SHP77 treated with DMSO at 0.1 percent for 48 hours (cell line): Measurements from ENCODE around the gene IMPACT.

ENCODE experiments used
- DNase-seq: peaks from one replicate; lab custom pipeline; 2025; lab: John Stamatoyannopoulos, UW

IMPACT gene, protein sequence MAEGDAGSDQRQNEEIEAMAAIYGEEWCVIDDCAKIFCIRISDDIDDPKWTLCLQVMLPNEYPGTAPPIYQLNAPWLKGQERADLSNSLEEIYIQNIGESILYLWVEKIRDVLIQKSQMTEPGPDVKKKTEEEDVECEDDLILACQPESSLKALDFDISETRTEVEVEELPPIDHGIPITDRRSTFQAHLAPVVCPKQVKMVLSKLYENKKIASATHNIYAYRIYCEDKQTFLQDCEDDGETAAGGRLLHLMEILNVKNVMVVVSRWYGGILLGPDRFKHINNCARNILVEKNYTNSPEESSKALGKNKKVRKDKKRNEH

DNA sequence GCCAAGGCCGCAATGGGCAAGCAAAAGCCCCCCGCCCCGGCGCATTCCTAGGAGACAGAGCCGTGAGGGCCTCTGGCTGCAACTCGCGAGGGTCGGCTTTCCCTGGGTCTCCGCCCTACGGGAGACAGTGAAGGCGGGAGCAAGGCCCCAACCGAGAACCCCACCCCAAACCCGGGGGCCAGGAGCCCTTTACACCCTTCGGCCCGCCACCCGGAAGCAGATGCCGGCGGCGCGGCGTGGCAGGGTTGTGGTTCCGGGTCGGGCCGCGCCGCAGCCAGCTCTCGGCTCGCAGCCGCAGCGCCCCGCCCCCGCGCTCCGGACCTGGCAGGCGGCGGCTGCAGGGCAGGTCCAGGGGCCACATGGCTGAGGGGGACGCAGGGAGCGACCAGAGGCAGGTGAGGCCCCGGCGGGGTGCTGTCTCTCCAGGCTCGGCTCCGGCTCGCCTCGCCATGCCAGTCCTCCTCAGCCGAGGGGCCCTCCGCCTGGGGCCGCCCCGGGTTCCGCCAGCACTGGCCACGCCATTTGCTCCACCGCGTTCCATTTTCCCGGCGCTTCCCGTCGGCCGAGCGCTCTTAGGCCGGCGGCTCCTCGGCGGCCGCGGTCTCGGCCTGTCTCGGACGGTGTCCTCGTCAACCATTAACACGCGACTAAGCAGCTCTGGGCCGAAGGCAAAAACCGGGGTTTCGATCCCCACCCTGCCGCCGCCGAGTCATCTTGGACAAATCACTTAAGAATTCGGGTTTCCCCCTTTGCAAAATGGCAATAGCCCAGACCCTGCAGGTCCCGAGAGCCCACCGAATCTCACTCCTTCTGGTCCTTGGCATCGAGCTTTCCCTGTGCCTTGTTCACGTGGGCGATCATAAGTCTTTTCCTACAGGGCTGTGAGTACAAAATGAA, at the start of gene IMPACT:
TSS of gene IMPACT (plus strand) at position 273 of the 897 bp plus-strand sequence. CDS start at position 360, 87 bp downstream.
- DNase-seq, result peak; percentile 87

DNA sequence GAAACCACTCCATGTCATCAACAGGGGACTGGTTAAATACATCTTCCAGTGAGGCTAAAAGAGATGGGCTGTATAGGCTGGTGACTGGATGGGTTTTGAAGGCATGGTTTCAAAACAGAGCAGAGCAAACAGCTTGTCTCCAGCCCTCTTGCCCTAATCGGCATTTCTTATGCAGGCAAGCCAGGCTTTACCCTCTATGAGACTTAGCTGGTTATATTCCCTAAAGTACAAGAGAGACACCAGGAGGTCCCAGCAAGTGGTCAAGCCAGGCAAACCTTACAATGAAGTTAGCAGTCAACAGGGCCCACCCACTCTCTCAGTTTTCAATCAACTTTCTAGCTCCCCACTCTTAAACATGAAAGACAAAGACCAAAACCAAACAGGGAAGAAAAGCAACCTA, 47.9 kb upstream of the IMPACT start:
- no peak for DNase-seq

DNA sequence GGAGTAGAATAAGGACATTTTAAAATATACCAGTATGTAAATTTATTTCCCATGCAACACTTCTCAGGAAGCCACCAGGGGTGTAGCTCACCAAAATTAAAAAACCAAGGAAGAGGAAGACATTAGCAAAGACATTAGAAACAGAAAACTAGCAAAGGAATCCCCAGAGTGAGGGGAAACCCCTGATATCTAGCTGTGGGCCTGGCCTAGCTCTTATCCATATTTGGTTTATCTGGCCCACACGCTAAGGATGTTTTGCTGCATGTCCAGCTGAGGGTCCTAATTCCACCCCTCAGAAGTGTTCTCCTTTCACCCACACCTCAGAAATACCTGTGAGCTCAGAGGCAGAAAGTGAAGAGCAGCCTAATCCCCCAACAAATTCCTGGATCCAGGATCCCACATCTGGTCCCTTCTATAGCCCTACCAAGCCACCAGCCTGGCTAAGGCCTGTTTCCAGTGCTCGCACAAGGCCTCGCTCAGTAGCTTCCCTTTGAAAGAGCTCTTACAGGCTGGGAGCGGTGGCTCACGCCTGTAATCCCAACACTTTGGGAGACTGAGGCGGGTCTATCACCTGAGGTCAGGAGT, 46.2 kb upstream of the IMPACT start:
- DNase-seq, result no peak

DNA sequence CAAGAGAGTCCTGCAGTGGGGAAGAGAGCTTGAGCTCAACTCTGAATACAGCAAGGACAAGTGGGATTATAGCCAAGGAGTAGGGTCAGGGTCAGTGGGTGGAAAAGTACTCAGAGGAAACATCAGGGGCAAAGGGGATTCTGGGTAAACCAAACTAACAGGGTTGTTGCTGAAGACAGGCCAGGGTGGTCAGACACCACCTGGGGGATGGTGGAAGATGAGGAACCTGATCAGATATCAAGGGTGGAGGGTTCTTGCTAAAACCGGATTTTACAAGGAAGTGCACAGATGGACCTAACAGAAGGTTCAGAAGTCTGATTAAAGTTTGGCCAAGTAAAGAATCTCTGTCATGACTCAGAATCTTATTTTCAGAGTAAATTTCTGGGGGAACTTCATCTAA, 45.3 kb upstream of the IMPACT start:
- DNase-seq, result no peak

DNA sequence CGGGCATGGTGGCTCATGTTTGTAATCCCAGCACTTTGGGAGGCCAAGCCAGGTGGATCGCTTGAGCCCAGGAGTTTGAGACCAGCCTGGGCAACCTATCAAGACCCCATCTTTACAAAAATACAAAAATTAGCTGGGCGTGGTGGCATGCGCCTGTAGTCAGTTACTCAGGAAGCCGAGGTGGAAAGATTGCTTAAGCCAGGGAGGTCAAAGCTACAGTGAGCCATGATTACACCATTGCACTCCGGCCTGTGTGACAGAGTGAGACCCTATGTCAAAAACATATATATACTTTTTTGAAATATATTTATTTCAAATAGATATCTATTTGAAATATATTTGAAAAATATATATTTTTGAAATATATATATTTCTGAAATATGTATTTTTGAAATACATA, 39.8 kb upstream of the IMPACT start:
- no peak for DNase-seq

DNA sequence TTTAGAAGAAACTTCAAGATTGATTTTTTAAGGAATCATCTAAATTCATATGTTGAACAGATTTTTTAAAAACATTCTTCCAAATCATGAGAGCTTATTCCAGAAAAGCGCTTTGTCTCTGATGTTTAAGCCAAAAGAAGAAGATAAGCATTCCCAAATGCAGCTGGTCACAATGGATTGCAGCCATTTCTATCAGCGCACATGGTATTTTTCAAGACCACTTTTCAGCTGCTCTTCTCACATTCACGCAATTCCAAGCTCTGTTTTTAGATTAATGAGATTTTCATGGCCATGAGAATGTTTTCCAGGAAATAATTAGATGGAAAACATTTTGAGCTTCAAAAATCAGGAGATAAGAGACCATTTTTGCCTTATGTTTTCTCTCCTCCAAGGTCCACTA, 37.5 kb upstream of the IMPACT start:
- DNase-seq, result no peak

DNA sequence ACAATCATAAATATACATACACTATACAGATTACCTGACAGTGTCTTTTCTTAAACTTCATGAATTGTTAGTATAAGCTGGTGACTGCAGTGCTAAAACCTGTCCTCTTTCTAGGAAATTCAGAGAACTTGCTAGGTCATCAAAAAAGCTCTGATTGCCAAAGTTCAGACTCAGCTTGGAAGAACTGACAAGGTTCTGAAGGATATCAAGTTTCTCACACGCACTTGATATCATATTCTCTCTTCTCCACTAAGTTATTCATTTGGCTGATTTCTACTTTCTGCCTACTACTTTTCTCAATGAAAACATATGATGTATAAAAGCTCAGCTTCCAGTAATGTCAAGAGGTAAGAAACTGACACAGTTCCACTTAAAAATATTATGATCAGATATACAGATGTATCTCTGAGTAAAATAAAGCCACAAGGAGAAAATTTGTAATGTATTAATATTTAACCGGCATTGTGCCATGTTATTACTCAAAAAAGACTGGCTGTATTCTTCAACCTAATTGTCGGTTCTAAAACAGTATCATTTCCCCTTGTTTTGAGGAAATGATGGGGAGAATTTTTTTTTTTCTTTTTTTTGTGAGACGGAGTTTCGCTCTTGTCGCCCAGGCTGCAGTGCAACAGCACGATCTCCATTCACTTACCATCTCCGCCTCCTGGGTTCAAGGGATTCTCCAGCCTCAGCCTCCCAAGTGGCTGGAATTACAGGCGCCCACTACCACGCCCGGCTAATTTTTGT, 31.2 kb upstream of the IMPACT start:
- no peak for DNase-seq

DNA sequence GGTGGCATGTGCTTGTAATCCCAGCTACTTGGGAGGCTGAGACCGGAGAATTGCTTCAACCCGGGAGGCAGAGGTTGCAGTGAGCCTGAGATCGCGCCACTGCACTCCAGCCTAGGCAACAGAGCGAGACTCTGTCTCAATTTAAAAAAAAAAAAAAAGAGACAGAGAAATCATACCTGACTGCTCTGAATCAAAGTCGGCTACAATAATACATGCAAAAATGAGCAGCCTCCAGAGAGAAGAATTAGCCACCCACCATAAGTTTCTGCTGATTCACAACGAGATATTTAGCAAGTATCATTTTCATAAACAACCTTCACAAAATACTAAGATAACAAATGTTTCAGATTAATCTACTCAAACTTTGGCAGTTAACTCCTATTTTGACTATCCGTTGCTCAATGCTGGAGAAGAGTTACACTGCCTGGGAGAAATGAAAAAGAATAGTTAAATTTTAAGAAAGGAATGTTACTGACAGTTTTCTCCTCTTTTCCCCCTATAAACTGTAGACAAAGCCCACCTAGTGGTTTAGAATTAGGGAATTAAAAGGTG, 30.3 kb upstream of the IMPACT start:
- no peak for DNase-seq

DNA sequence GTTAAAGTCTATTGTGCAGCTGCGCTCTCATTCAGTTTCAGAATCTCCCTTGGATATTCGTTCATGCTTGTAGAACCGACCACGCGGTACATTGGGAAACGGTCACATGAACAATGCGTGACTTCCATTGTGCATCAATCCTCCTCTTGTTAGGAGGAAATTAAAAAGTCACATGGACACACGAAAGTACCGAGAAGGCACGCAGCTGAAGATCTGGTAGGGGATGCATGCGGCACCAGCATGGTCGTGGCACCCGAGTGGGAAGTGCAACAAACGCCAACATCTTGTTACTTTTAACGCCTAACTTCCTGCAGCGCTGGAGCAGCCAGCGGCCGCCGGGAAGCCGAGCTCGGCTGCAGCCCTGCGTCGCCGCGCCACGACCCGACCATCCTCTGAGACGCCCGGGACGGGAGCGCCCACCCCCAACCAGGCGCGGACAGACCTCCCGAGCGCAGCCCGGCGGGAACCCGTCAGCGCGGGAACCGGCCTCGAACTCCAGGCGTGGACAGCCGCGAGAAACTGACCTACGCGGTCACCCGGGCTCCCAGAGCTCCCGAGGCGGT, 29.3 kb upstream of the IMPACT start:
- peak; percentile 36 for DNase-seq

DNA sequence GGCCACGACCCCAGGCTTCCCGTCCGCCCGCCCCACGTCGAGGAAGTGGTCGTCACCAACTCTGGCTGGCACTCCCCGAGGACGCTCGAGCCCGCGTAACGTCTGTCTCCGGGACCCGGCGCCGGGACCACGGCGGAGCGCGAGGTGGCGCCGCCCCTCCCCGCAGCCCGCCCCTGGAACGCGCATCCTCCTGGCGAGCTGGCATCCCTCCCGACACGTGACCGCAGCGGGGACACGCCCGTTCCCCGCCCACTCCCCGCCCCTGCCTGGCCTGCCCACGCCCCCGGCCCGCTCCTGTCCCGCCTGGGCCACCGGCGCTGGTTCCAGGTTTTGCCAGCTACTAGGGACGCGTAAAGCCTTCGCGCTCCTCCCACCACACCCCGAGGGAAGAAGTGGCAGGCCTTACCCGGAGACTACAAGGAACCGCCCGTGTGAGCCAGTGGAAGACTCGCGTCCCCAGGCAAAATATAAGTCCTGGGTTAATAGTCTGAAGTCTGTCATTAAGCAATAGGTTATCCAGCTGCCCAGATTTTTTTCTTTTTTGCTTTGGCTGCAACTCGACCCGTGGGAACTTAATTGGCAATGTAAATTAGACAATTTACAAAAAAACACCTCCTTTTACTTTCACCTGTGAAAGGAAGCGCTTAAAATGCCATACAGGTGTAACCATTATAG, 28.6 kb upstream of the IMPACT start, which contains the start of gene OSBPL1A:
TSS of gene OSBPL1A (minus strand) at position 131 of the 675 bp plus-strand sequence. CDS start 20,291 bp downstream, outside the sequence.
- peak; percentile 73 for DNase-seq

DNA sequence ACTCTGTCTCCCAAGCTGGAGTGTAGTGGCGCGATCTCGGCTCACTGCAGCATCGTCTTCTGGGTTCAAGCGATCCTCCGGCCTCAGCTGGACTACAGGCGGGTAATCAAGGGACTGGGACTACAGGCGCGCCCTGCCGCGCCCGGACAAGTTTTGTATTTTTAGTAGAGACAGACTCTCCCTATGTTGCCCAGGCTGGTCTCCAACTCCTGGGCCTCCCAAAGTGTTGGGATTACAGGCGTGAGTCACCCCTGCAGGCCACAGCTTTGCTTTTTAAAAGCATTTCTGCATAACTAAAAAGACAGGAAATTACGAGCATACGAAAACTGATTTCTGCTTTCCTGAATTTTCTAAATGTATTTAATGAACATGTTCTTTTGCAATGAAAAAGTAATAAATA, 27.9 kb upstream of the IMPACT start:
- DNase-seq, result no peak

DNA sequence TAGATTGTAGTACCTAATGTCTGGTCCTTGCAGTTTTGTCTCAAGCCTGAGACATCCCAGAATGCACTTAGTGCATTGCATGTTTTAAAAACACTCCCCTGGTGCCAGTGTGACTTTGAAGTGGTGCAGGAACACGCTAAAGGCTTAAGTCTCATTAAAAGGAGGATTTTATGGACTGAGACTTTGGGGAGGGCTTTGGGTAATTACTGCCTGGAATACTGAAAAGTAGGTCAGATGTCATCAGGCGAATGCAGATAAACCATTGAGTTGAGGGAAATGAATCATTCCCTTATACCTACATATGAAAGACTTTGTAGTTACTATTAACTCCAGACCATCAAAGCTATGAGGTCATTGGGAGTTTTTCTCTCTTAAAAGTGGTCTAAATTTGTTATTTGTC, 25.9 kb upstream of the IMPACT start:
- DNase-seq, result no peak

DNA sequence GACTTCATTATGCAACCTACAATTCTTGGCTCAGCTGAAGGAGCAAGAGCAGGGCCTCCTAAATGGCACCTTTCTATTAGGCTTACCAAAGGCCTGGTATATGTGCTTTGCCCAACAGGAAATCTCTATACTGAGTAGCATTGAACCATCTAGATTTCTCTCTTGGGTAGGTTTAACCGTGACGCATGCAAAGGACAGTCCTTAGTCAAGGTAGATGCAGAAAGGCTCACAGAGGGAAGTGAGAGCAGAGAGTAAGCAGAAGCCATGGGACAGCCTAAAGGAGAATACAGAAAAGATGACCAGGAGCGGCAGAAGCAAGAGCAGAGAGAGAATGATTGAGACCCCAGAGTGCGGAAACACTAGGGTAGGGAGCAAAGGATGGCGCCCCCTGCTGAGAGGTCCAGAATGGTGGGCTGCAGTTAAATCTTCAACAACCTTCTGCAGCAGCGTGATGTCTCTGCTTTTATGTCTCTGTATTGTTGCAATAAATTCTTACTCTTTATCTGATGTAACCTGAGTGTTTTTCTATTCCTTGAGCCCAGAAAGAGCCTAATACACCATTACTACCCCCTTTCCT, 24.2 kb upstream of the IMPACT start:
- no peak for DNase-seq

DNA sequence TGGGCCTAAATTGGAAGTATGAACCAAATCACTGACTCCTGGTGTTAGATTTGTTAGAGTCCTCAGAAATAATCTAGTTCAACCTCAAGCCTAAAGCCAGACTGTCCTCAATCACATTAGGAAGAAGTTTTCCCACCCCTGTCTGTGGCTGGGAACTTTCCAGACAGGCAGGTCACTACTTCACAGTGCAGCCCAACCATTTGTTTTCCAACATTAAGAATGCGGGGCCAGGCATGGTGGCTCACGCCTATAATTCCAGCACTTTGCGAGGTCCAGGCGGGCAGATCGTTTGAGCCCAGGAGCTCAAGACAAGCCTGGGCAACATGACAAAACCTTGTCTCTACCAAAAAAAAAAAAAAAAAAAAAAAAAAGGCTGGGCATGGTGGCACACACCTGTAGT, 23.4 kb upstream of the IMPACT start:
- no peak for DNase-seq

DNA sequence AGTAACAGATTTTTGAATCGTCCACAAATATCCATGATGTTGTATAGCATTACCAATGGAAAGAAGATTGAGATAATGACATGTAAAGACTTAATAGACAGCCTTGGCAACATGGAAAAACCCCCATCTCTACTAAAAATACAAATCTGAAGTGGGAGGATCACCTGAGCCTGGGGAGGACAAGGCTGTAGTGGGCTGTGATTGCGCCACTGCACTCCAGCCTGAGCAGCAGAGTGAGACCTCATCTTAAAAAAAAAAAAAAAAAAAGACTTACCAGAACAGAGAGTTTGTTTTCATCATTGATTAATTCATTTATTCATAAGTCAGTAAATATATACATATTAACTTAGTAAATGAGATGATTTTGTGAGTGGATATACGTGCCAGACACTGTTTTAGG, 21.9 kb upstream of the IMPACT start:
- no peak for DNase-seq

DNA sequence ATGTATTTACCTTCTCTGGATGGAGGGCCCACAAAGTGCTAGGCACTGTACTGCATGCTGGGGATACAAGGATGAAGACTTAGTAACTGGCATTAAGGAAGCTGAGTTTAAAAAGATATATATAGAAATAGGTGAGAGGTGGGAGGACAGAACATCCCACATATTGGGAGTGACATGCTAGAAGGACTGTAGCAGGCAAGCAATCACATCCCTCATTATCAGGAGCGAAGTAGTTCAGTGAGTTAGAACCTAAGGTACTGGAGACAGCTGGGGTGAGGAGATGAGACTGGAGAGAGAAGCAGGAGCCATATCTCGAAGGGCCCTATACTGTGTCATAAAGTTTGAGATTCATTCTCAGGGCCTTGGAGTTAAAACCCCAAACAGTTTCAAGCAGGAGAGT, 18.0 kb upstream of the IMPACT start:
- no peak for DNase-seq

DNA sequence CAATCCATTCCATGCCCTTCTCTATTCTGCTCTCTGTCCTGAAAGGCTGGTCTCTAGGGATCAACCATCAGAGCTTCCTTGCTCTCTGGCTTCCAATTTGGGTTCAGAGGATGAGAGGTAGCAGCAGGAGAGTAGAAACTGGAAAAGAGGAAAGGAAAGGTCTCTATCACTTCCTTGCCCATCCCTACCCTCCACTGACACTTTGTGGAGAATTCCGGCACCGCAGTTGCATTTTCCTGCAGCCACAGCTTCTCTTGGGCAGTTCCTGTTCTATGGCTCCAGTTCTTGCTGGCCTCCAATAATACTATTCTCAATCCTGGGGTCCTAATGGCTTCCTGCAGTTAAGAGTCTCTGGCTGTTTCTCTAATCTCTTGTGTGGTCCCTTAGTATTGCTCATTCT, 13.3 kb upstream of the IMPACT start:
- no peak for DNase-seq

DNA sequence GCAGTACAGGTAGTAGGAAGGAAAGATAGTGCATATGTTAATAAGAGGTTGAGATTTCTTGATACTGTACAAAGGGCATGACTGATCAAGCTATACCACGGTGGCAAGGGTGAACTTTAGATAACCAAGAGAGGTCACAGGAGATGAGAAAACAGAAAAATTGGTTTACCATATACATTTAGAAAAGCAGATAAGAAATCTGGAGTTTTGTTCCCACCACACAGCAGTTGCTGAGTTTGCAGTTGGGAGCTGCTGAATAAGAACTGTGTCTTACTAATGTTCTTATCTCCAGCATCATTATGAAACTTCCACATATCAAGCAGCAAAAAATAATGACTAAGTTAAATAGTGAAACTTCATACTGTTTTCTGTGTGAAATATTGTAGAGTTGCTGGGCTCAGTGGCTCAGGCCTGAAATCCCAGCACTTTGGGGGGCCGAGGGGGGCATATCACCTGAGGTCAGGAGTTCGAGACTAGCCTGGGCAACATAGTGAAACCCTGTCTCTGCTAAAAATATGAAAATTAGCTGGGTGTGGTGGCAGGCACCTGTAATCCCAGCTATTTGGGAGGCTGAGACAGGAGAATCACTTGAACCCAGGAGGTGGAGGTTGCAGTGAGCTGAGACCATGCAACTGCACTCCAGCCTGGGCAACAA, 12.0 kb upstream of the IMPACT start:
- DNase-seq, result no peak

DNA sequence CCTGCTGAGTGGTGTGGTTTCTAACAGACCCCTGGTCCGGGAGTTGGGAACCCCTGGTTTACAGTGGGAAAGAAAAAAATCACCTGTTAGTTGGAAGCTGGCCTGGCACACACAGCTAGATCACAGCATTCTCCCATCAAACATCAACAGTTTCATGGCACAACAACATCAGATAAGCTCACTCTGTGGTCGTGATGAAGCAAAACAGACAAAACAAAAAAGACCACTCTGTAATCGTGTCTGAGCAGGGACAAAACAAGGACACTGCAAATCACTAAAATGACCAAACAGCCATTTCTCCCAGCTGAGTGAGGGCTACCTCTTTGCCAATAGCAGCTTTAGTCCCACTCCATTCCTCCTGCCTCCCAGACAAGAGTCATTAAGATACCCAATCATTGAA, 9.0 kb upstream of the IMPACT start:
- no peak for DNase-seq

DNA sequence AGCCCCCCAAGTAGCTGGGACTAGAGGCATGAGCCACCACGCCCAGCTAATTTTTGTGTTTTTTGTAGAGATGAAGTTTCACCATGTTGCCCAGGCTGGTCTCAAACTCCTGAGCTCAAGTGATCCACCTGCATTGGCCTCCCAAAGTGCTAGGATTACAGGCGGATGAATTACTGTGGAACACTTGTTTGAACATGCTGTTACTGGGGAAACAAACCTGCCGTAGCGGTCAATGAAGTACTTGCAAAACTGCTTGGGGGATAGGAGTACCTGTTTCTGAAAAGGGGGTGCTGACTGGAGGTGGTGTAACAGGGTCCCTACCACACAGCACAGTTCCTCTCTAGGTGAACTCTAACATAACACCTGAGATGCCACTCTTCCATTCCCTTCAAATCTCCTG, 5.9 kb upstream of the IMPACT start:
- no peak for DNase-seq
